IMR-90 (cell line): ENCODE data around the gene ATG7. TPM values are rescaled to one million over a fixed set of nuclear protein-coding genes. Genes with fewer than 3 reads are reported as not detected.

Experiments used
- ATAC-seq: fragments of 200-7000 bp; cut with Tn5 transposase; 2 replicates; pipeline ENCODE4 v1.9.1; 2020; ENCODE audit warnings: low read depth, mild to moderate bottlenecking, moderate library complexity
- Bru-seq: library from RNA; stranded (reverse); fragments of 400-500 nt; gene quantifications from one replicate; lab custom pipeline; 2021; lab: Mats Ljungman, UMichigan
- BruChase-seq, 2 experiments: library from RNA; stranded (reverse); fragments of 400-500 nt; gene quantifications; one replicate each; lab custom pipeline; 2021; lab: Mats Ljungman, UMichigan
- BruUV-seq: library from RNA; stranded (reverse); fragments of 400-500 nt; replicated peaks from 2 replicates; lab custom pipeline; 2021; lab: Mats Ljungman, UMichigan
- CTCF ChIA-PET: fragments of 300-600 bp; formaldehyde crosslinking; extraction: SDS; loops from one replicate; lab custom pipeline; 2021; ENCODE audit warnings: antibody characterized with exemption; lab: Yijun Ruan, JAX
- POLR2A ChIA-PET: fragments of 300-600 bp; sonication (Branson Sonifier 250); formaldehyde crosslinking; loops from one replicate; lab custom pipeline; 2022; ENCODE audit warnings: antibody characterized with exemption; ENCODE audit not compliant: unreplicated experiment; lab: Charles Lee
- DNase-seq: peaks from one replicate; pipeline ENCODE4 v3.0.0; 2013
- H2AFZ ChIP-seq: replicated peaks from 2 replicates; pipeline ENCODE3; 2013; ENCODE audit warnings: low read length, mild to moderate bottlenecking; ENCODE audit not compliant: poor library complexity
- H2AK5ac ChIP-seq: 2 replicates; pipeline ENCODE4 v1.6.1; 2013; ENCODE audit warnings: low read depth, low read length, inconsistent platforms
- H2AK9ac ChIP-seq: replicated peaks from 2 replicates; pipeline ENCODE3; 2013; ENCODE audit warnings: mild to moderate bottlenecking, low read depth, low read length, moderate library complexity; ENCODE audit not compliant: poor library complexity
- H2BK120ac ChIP-seq: 2 replicates; pipeline ENCODE4 v1.6.1; 2013; ENCODE audit warnings: low read depth, low read length, inconsistent platforms
- H2BK15ac ChIP-seq: 3 replicates; pipeline ENCODE4 v1.6.1; 2013; ENCODE audit warnings: low read depth, low read length, inconsistent platforms
- H2BK20ac ChIP-seq: 2 replicates; pipeline ENCODE4 v1.6.1; 2013; ENCODE audit warnings: low read depth, mild to moderate bottlenecking, inconsistent platforms, low read length, moderate library complexity
- H2BK5ac ChIP-seq: 2 replicates; pipeline ENCODE4 v1.6.1; 2013; ENCODE audit warnings: mild to moderate bottlenecking, low read depth, low read length, inconsistent platforms; ENCODE audit not compliant: poor library complexity, severe bottlenecking
- H3K14ac ChIP-seq: replicated peaks from 2 replicates; pipeline ENCODE4 v1.6.1; 2013; ENCODE audit warnings: low read depth, low read length, inconsistent platforms
- H3K18ac ChIP-seq: 2 replicates; pipeline ENCODE4 v1.6.1; 2013; ENCODE audit warnings: low read depth, low read length, control low read depth
- H3K23ac ChIP-seq: 2 replicates; pipeline ENCODE4 v1.6.1; 2013; ENCODE audit warnings: low read depth, low read length, inconsistent platforms
- H3K27ac ChIP-seq: 2 replicates; pipeline ENCODE4 v1.5.1; 2013; ENCODE audit warnings: mild to moderate bottlenecking, control low read depth, low read length; ENCODE audit not compliant: insufficient read depth
- H3K27me3 ChIP-seq: 2 replicates; pipeline ENCODE4 v1.6.1; 2013; ENCODE audit warnings: low read length; ENCODE audit not compliant: control insufficient read depth, insufficient read depth
- H3K36me3 ChIP-seq: 2 replicates; pipeline ENCODE4 v1.6.1; 2013; ENCODE audit warnings: low read length, mixed read lengths; ENCODE audit not compliant: control insufficient read depth, insufficient read depth
- H3K4ac ChIP-seq: 2 replicates; pipeline ENCODE4 v1.6.1; 2013; ENCODE audit warnings: low read depth, low read length, inconsistent platforms
- H3K4me1 ChIP-seq: 2 replicates; pipeline ENCODE4 v1.6.1; 2013; ENCODE audit warnings: low read length, mixed read lengths; ENCODE audit not compliant: control insufficient read depth, insufficient read depth
- H3K4me2 ChIP-seq: 2 replicates; pipeline ENCODE4 v1.6.1; 2013; ENCODE audit warnings: low read depth, mild to moderate bottlenecking, control low read depth, low read length, moderate library complexity
- H3K4me3 ChIP-seq: 2 replicates; pipeline ENCODE4 v1.5.1; 2013; ENCODE audit warnings: low read depth, mild to moderate bottlenecking, control low read depth, low read length, moderate library complexity; ENCODE audit not compliant: insufficient read depth
- H3K56ac ChIP-seq: 2 replicates; pipeline ENCODE4 v1.6.1; 2013; ENCODE audit warnings: low read length, inconsistent platforms; ENCODE audit not compliant: insufficient read depth; ENCODE audit errors: extremely low read depth
- H3K79me1 ChIP-seq, 2 experiments: 2 replicates each; pipeline ENCODE4 v1.6.1; 2013; ENCODE audit warnings: low read length in 2 of 2, inconsistent platforms in 1 of 2, low read depth in 1 of 2
- H3K9ac ChIP-seq: 2 replicates; pipeline ENCODE4 v1.6.1; 2013; ENCODE audit warnings: low read depth, low read length, control low read depth
- H3K9me1 ChIP-seq: 2 replicates; pipeline ENCODE4 v1.6.1; 2013; ENCODE audit warnings: low read length, inconsistent platforms; ENCODE audit not compliant: insufficient read depth
- H3K9me3 ChIP-seq: 2 replicates; pipeline ENCODE4 v1.6.1; 2013; ENCODE audit warnings: low read length; ENCODE audit not compliant: control insufficient read depth, insufficient read depth
- H4K20me1 ChIP-seq: 2 replicates; pipeline ENCODE4 v1.6.1; 2013; ENCODE audit warnings: low read length, inconsistent platforms; ENCODE audit not compliant: insufficient read depth
- H4K5ac ChIP-seq: 2 replicates; pipeline ENCODE4 v1.6.1; 2013; ENCODE audit warnings: mild to moderate bottlenecking, low read depth, low read length, control low read depth
- H4K8ac ChIP-seq, 2 experiments: 2 replicates each; pipeline ENCODE4 v1.6.1; 2013; ENCODE audit warnings: low read depth in 2 of 2, low read length in 2 of 2, control low read depth in 1 of 2, inconsistent platforms in 1 of 2
- H4K91ac ChIP-seq: 2 replicates; pipeline ENCODE4 v1.6.1; 2013; ENCODE audit warnings: low read depth, low read length, inconsistent platforms; ENCODE audit not compliant: insufficient read depth
- BHLHE40 ChIP-seq: fragments of 150-350 bp; IDR thresholded peaks from 2 replicates; pipeline ENCODE4 v1.6.1; 2016; ENCODE audit warnings: mild to moderate bottlenecking, low read depth, low read length
- ELK1 ChIP-seq: fragments of 150-350 bp; IDR thresholded peaks from 2 replicates; pipeline ENCODE4 v1.6.1; 2016; ENCODE audit warnings: low read depth, mild to moderate bottlenecking, low read length, moderate library complexity, borderline replicate concordance
- FOS ChIP-seq: fragments of 150-350 bp; IDR thresholded peaks from 2 replicates; pipeline ENCODE4 v1.6.1; 2016; ENCODE audit warnings: low read depth, low read length
- MAFK ChIP-seq: IDR thresholded peaks from 2 replicates; pipeline ENCODE4 v1.6.1; 2012; ENCODE audit warnings: low read depth, low read length, improper control_type of control experiment
- MAZ ChIP-seq: IDR thresholded peaks from 2 replicates; pipeline ENCODE4 v1.6.1; 2012; ENCODE audit warnings: low read depth, mild to moderate bottlenecking, low read length, improper control_type of control experiment, moderate library complexity, borderline replicate concordance
- NFE2L2 ChIP-seq: fragments of 150-350 bp; IDR thresholded peaks from 2 replicates; pipeline ENCODE4 v1.6.1; 2016; ENCODE audit warnings: low read depth, mild to moderate bottlenecking, low read length
- POLR2A ChIP-seq: IDR thresholded peaks from 2 replicates; pipeline ENCODE4 v1.6.1; 2012; ENCODE audit warnings: mild to moderate bottlenecking, low read depth, low read length
- RCOR1 ChIP-seq: IDR thresholded peaks from 2 replicates; pipeline ENCODE4 v1.6.1; 2012; ENCODE audit warnings: mild to moderate bottlenecking, low read length, improper control_type of control experiment; ENCODE audit not compliant: insufficient replicate concordance
- RFX5 ChIP-seq: IDR thresholded peaks from 2 replicates; pipeline ENCODE4 v1.8.0; 2012; ENCODE audit warnings: low read depth, mild to moderate bottlenecking, low read length, moderate library complexity
- SMC3 ChIP-seq: fragments of 150-350 bp; IDR thresholded peaks from 2 replicates; pipeline ENCODE4 v1.6.1; 2016; ENCODE audit warnings: low read depth, mild to moderate bottlenecking, antibody characterized with exemption, low read length, moderate library complexity
- USF2 ChIP-seq: fragments of 150-350 bp; IDR thresholded peaks from 2 replicates; pipeline ENCODE4 v1.6.1; 2017; ENCODE audit warnings: mild to moderate bottlenecking, antibody characterized with exemption, low read length, low read depth
- WGBS, 2 experiments: methylation state at CpG; one replicate each; pipeline versions ENCODE4 v1.1.5 to v1.1.7; 2013; ENCODE audit warnings: missing lambda C conversion rate in 2 of 2; ENCODE audit not compliant: insufficient read length in 1 of 2; ENCODE audit errors: extremely low coverage in 2 of 2; 5-methylcytosine and 5-hydroxymethylcytosine counted together
- dilution Hi-C: fragments of 300-500 bp; cut with HindIII; formaldehyde crosslinking; loops from one replicate; pipeline ENCODE4 v1.14.3; 2018; ENCODE audit warnings: low sequenced_read_pairs; ENCODE audit not compliant: unreplicated experiment
- in situ Hi-C: fragments of 300-500 bp; cut with MboI; formaldehyde crosslinking; loops from 3 replicates; pipeline ENCODE4 v1.14.3; 2019; ENCODE audit warnings: low sequenced_read_pairs, inconsistent platforms, mixed read lengths
- intact Hi-C: fragments of 100-400 bp; cut with micrococcal nuclease; formaldehyde crosslinking; loops from 2 replicates; pipeline ENCODE4 v1.10.0; 2022
- long read RNA-seq: library from polyadenylated mRNA; unstranded; transcript quantifications from one replicate; pipeline ENCODE4 v2.0.0, GENCODE V29; 2021; ENCODE audit not compliant: unreplicated experiment
- polyA plus RNA-seq, 3 experiments: library from polyadenylated mRNA; depleted of rRNA; stranded (reverse); fragments of >200 nt; gene quantifications; 2 replicates each; pipeline ENCODE4 v1.2.3, GENCODE V29; 2012; ENCODE audit warnings: low replicate concordance in 1 of 3
- total RNA-seq: library from RNA; depleted of rRNA; stranded (reverse); fragments of >200 nt; gene quantifications from 2 replicates; pipeline ENCODE4 v1.2.3, GENCODE V29; 2012; rRNA removed

Gene ATG7
- total RNA-seq (51.4 and 65.3 TPM in 2 replicates), polyA plus RNA-seq (2012; rRNA removed) (15.6 and 17.0 TPM in 2 replicates), Bru-seq, nascent RNA (percentile 85 among the genes with signal in this experiment), BruChase-seq, experiment 1, labeled RNA remaining after a 6-hour chase (percentile 86 among the genes with signal in this experiment), BruChase-seq, experiment 2, labeled RNA remaining after a 2-hour chase (percentile 86 among the genes with signal in this experiment)
- 9.5 and 17.9 TPM in 2 replicates for polyA plus RNA-seq (2012; cell fraction: cytosol; rRNA removed)
- 21.1 and 54.1 TPM in 2 replicates for polyA plus RNA-seq (2012; cell fraction: nucleus; rRNA removed; ENCODE audit: low replicate concordance)
- long read RNA-seq, full-length matches to known transcripts = 20 of 47 reads
- long read RNA-seq, partial matches to known transcripts = 9 of 47 reads
- long read RNA-seq, other reads (novel, unspliced or antisense) = 18 of 47 reads

GRCh38 chr3:11271986-11272904 is at the start of gene ATG7:
Gene ATG7 (plus strand): TSS chr3:11272397. CDS start chr3:11298696, 26,299 bp downstream.
- Histone ChIP-seq H3K4me1 (peaks cover 6% of the 10 kb centered on the region), H4K20me1 (no peaks in the 10 kb centered on the region), H4K8ac (peak within 1 kb of the TSS; percentile 86 to 98), H3K9ac (peak within 1 kb of the TSS; percentile 87), H3K9me3 (no peaks in the 10 kb centered on the region), H2BK15ac (peak within 1 kb of the TSS; percentile 75; the same call in 2 of the 3 replicates), H3K23ac (peak within 1 kb of the TSS; percentile 89), H3K18ac (peak within 1 kb of the TSS; percentile 83), H3K36me3 (0 out of 2 replicates have a peak, but pooled peaks cover 3% of the 10 kb centered on the region), H2BK20ac (peak within 1 kb of the TSS; percentile 59; the same call in 1 of the 2 replicates), H2AK5ac (peak within 1 kb of the TSS; percentile 62), H2BK120ac (peak within 1 kb of the TSS; percentile 82), H2AFZ (peak within 1 kb of the TSS; percentile 95), H3K4ac (peak within 1 kb of the TSS; percentile 90), H4K5ac (peak within 1 kb of the TSS; percentile 91), H3K56ac (peak within 1 kb of the TSS; percentile 86), H2AK9ac (peak within 1 kb of the TSS; percentile 87), H4K91ac (peak within 1 kb of the TSS; percentile 90), H3K14ac (peak within 1 kb of the TSS; percentile 94), H3K27ac (peak within 1 kb of the TSS; percentile 79), H3K4me3 (peak within 1 kb of the TSS; percentile 94), H3K79me1 (peaks cover 32 to 50% of the 10 kb centered on the region in 2 experiments), H2BK5ac (peak within 1 kb of the TSS; percentile 81), H3K9me1 (peaks cover 14% of the 10 kb centered on the region), H3K4me2 (peak within 1 kb of the TSS; percentile 90), H3K27me3 (no peaks in the 10 kb centered on the region)
- BruUV-seq = TSS peak; percentile 67
- intact Hi-C loops (loop anchor here (1.0 kb wide), 1 partner anchor 63 kb away; no protein-coding TSS in a partner anchor), dilution Hi-C loops (no loop called here), in situ Hi-C loops (no loop called here)
- peak; percentile 96 for DNase-seq
- CTCF ChIA-PET = interaction anchor here (0.9 to 1.0 kb wide), 2 partner anchors 19 to 55 kb away, joined by 3 to 4 read pairs; no protein-coding TSS in a partner anchor
- ATAC-seq = peak; percentile 99
- 1% methylated on average over 34 of the region's 51 CpGs; no CpG with 5 or more reads in 1 of the 2 experiments for WGBS, 2 experiments
- POLR2A ChIA-PET = interaction anchor here (0.6 to 1.4 kb wide), 3 partner anchors 24 to 358 kb away, joined by 3 to 5 read pairs (median 3); no protein-coding TSS in a partner anchor
- TF ChIP-seq RCOR1 (peak; percentile 69), USF2 (peak; percentile 33; the same call in 1 of the 2 replicates), POLR2A (peak; percentile 94), BHLHE40 (no peak), SMC3 (0 out of 2 replicates have a peak, but pooled peaks have one; percentile 3), FOS (no peak), MAZ (peak; percentile 86; the same call in 1 of the 2 replicates), ELK1 (no peak), RFX5 (no peak), NFE2L2 (no peak), MAFK (no peak)
